A549 treated with RU486 at 1 μM for 4 hours (cell line): ENCODE measurements around the gene PRPS1. TPM values are rescaled to one million over a fixed set of nuclear protein-coding genes. Genes with fewer than 3 reads are reported as not detected.

ENCODE experiments used
- total RNA-seq: library from RNA; stranded (reverse); fragments of 200-300 nt; extraction: Qiagen RNA extraction; gene quantifications from 5 replicates; pipeline ENCODE4 v1.2.3, GENCODE V29; 2022; ENCODE audit warnings: low read depth

Gene PRPS1
- 97.3 to 114 TPM (median 110 TPM) in 5 replicates for total RNA-seq

DNA sequence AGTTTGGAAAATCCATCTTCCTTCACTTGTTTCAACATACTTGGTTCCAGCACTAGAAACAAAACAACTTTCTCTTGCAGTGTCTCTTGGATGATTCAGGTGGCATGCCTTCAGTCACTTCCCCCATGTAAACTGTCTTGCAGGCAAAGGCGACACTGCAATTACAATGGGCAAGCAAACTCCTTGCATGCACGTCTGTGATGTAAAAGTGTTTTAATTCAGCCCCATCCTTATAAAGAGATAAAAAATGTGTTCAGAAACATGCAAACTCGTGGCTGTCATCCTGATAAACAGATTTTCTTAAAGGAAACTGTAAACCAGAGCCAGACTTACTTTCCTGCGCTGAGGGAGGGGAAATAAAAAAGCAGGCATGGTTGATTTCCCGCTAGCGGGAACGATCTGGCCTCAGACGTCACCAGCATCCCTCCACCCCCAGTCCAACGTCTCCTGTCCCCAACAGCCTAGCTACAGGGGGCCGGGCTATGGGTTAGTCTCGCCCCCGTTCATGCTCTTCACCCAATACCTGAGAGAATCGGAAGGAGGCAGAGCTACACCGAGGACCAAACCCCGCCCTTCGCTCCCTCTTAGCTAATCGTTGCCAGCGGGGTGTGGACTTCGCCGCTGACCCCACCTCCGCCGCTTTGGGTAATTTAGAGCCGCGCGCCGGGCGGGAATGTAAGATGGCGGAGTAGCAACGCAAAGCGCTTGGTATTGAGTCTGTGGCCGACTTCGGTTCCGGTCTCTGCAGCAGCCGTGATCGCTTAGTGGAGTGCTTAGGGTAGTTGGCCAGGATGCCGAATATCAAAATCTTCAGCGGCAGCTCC lies at the start of gene PRPS1:
Gene PRPS1 (plus strand): TSS at position 673 of the 824 bp plus-strand sequence. CDS start 119 bp downstream, at position 792.

Other genes with a start within 250 kb of the PRPS1 start
- gene FRMPD3, start 178.9 kb upstream of the PRPS1 start, total RNA-seq, result 0.05 to 0.14 TPM (median 0.10 TPM) in 5 replicates
- 25.4 to 28.3 TPM (median 26.8 TPM) in 5 replicates for gene TSC22D3, start 147.3 kb downstream of the PRPS1 start, total RNA-seq
- gene NCBP2L, start 149.2 kb downstream of the PRPS1 start, total RNA-seq, result not detected in 5 replicates
- gene MID2, start 197.4 kb downstream of the PRPS1 start, total RNA-seq, result 6.1 to 10.6 TPM (median 6.7 TPM) in 5 replicates